Measurements from ENCODE around the gene SIDT1. TPM values are rescaled to one million over a fixed set of nuclear protein-coding genes. Genes with fewer than 3 reads are reported as not detected.

Gene SIDT1
- total RNA-seq, 1 experiment from 2014 or later, result not detected

Other genes starting within 250 kb of the SIDT1 start
- 0.37 and 0.73 TPM in 2 replicates for gene CFAP44, start 91.1 kb upstream of the SIDT1 start, total RNA-seq (2014; rRNA removed; shearing (Covaris generic))
- 11.2 and 13.0 TPM in 2 replicates for gene SPICE1, start 17.4 kb upstream of the SIDT1 start, total RNA-seq (2014; rRNA removed; shearing (Covaris generic))
- gene USF3, start 164.1 kb downstream of the SIDT1 start, total RNA-seq (2014; rRNA removed; shearing (Covaris generic)), result 7.3 and 8.1 TPM in 2 replicates
- gene NAA50, start 213.7 kb downstream of the SIDT1 start, total RNA-seq (2014; rRNA removed; shearing (Covaris generic)), result 149 and 159 TPM in 2 replicates
- 67.4 and 75.5 TPM in 2 replicates for gene ATP6V1A, start 214.5 kb downstream of the SIDT1 start, total RNA-seq (2014; rRNA removed; shearing (Covaris generic))